Measurements from ENCODE around the gene ZNF132. TPM values are rescaled to one million over a fixed set of nuclear protein-coding genes. Genes with fewer than 3 reads are reported as not detected.
A peak's percentile ranks its signal among the peaks of the same experiment; 100 is the strongest.

ZNF132 gene
- total RNA-seq, 2 donors from 2014 or later = 3.4 to 5.9 TPM

DNA sequence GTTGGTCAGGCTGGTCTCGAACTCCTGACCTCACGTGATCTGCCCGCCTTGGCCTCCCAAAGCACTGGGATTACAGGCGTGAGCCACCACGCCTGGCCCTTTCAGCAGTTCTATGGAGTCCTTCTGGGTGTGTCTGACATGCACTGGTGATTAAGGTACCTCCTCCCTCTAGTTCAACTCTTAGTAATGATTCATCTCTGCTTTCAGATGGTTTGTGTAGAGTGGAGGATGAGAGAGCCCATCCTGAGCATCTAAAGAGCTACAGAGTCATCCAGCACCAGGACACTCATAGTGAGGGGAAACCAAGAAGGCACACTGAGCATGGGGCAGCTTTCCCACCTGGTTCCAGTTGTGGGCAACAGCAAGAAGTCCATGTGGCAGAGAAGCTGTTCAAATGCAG lies 23.3 kb downstream of the ZNF132 start:
- no peak overlapping the region for H3K27ac ChIP-seq
- TF ChIP-seq CTCF (IDR thresholded peaks at IDR 0.05) (no peak), POLR2A (IDR thresholded peaks at IDR 0.05) (no peak)
- DNase-seq (no peak), ATAC-seq (no peak)
- H3K27me3 ChIP-seq = no peaks in the 10 kb centered on the region
- peaks cover 0 to 3% (median 0%) of the 10 kb centered on the region in 3 donors for H3K9me3 ChIP-seq
- WGBS, 2 donors = 93 to 97% methylated on average over 5 of the region's 5 CpGs
- H3K4me3 ChIP-seq = no peak overlapping the region
- H3K4me1 ChIP-seq = no peaks in the 10 kb centered on the region
- H3K36me3 ChIP-seq (replicated peaks in 1 of 2; ENCODE audit: insufficient read depth in 1 of 2, low read depth in 2 of 2) = peaks cover 9 to 14% of the 10 kb centered on the region in 2 donors
- intact Hi-C loops (cut with DNase I) = no loop called here

- no peak for ATAC-seq
- peak in 1 of 4 donors; percentile 18 for DNase-seq
- peak overlapping the region; percentile 76 to 96 for H3K4me3 ChIP-seq
- TF ChIP-seq CTCF (IDR thresholded peaks at IDR 0.05) (no peak), POLR2A (IDR thresholded peaks at IDR 0.05) (no peak)
- H3K9me3 ChIP-seq = no peaks in the 10 kb centered on the region
- peak overlapping the region; percentile 65 to 84 (median 80) for H3K27ac ChIP-seq
- H3K4me1 ChIP-seq = peaks cover 24% of the 10 kb centered on the region
- no peaks in the 10 kb centered on the region for H3K36me3 ChIP-seq (replicated peaks in 1 of 2; ENCODE audit: insufficient read depth in 1 of 2, low read depth in 2 of 2)
- WGBS, 2 donors = 3 to 18% methylated on average over 1 to 32 of the region's 34 CpGs
- no peaks in the 10 kb centered on the region for H3K27me3 ChIP-seq
- intact Hi-C loops (cut with DNase I) = no loop called here
Observed at GRCh38 chr19:58409010-58409790, 30.8 kb downstream of the ZNF132 start.

DNA sequence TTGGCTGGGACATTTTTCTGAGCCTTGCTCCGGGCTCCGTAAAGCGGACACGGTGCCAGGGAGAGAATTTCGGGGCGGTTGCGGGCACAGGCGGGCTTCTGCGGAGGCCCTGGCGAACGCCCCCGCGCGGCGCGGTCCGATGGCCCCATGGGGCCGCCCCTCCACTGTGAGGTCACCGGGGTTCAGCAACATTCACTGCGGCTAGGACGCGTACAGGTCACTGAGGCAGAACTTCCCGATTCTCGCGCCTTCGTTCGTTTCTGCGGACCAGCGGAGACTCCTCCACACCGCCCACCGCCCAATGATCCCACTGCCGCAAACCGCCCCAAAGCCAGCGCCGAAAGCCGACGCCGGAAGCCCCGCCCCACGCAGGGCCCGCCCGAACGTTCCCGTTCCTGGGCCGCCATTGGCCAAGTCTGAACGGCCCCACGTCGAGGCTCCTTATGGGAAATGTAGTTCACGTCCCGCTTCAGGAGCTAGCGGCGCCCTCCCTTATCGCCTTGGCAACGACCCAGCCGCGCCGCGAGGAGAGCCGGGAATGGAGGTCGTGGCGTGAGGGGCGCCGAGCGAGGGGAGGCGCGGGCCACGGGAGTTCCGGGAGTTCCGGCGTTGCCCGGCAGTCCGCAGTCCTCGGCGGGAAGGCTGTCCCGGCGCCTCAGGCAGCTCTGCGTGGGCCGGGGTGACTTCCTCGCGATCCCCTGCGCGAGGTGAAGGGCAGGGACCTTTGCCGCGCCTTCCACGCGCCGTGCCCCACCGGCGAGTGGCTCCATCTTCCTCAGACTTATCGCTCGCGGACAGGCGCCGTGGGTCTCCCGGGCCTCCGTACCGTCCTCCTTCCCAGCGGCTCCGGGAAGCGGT lies 31.6 kb downstream of the ZNF132 start, which contains the start of gene ZNF584:
Gene ZNF584 (plus strand): TSS at position 498 of the 858 bp plus-strand sequence. CDS start 499 bp downstream, outside the sequence.
- H3K9me3 ChIP-seq = no peaks in the 10 kb centered on the region
- 1% methylated on average over 85 of the region's 100 CpGs; no CpG with 5 or more reads in 1 of the 2 donors for WGBS, 2 donors
- DNase-seq (peak; percentile 92 to 96 (median 94)), ATAC-seq (peak; percentile 98)
- peaks cover 24% of the 10 kb centered on the region for H3K4me1 ChIP-seq
- TF ChIP-seq CTCF (IDR thresholded peaks at IDR 0.05) = peak in 2 of 7 experiments; percentile 10 to 24
- TF ChIP-seq POLR2A (IDR thresholded peaks at IDR 0.05) = peak; percentile 56 to 90 (median 84)
- peak within 1 kb of the TSS; percentile 76 to 96 for H3K4me3 ChIP-seq
- no peaks in the 10 kb centered on the region for H3K36me3 ChIP-seq (replicated peaks in 1 of 2; ENCODE audit: insufficient read depth in 1 of 2, low read depth in 2 of 2)
- H3K27me3 ChIP-seq = no peaks in the 10 kb centered on the region
- peak within 1 kb of the TSS; percentile 65 to 84 (median 80) for H3K27ac ChIP-seq
- intact Hi-C loops (cut with DNase I) = no loop called here

DNA sequence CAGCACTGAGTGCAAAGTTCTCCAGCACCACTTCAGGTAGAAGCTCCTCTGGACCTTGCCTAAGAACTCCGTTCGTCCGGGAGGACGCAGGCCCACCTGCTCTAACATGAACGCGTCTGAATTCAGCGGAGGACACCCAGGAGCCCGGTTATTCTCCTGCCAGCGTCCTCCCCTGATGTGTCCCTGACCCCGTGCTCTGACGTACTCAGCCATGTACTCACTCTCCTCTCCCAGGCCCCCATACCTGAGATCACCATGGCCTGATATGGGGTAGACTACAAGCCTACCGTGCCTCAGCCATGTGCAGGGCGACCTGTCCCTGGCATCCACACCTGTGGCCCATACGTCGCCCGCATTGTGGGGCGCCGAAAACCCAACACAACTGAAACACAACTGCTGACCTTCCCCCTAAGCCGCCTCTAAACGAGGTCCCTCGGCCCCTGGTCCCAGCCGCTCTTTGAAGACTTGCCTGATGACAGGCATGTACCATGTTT lies 32.2 kb downstream of the ZNF132 start:
- TF ChIP-seq CTCF (IDR thresholded peaks at IDR 0.05) = no peak
- no peak for TF ChIP-seq POLR2A (IDR thresholded peaks at IDR 0.05)
- Histone ChIP-seq H3K9me3 (no peaks in the 10 kb centered on the region), H3K4me1 (peaks cover 24% of the 10 kb centered on the region), H3K4me3 (peak overlapping the region; percentile 76 to 96), H3K27me3 (no peaks in the 10 kb centered on the region), H3K36me3 (replicated peaks in 1 of 2; ENCODE audit: insufficient read depth in 1 of 2, low read depth in 2 of 2) (no peaks in the 10 kb centered on the region), H3K27ac (peak overlapping the region; percentile 65 to 84 (median 80))
- no peak for DNase-seq
- peak; percentile 15 for ATAC-seq
- intact Hi-C loops (cut with DNase I) = no loop called here
- WGBS, 2 donors = 6 to 12% methylated on average over 12 to 22 of the region's 22 CpGs

Data from body of pancreas (tissue), 4 donors.